ENCODE data around the gene GALNT10. TPM values are rescaled to one million over a fixed set of nuclear protein-coding genes. Genes with fewer than 3 reads are reported as not detected.
A peak's percentile ranks its signal among the peaks of the same experiment; 100 is the strongest.

GALNT10 gene
- total and polyA plus RNA-seq, 9 of the 15 experiments (the other 6 are each of a cell fraction or from before 2014, with no cell fraction given): 4.6 to 37.1 (median 13.3) TPM

- TF ChIP-seq, protein P1, sequence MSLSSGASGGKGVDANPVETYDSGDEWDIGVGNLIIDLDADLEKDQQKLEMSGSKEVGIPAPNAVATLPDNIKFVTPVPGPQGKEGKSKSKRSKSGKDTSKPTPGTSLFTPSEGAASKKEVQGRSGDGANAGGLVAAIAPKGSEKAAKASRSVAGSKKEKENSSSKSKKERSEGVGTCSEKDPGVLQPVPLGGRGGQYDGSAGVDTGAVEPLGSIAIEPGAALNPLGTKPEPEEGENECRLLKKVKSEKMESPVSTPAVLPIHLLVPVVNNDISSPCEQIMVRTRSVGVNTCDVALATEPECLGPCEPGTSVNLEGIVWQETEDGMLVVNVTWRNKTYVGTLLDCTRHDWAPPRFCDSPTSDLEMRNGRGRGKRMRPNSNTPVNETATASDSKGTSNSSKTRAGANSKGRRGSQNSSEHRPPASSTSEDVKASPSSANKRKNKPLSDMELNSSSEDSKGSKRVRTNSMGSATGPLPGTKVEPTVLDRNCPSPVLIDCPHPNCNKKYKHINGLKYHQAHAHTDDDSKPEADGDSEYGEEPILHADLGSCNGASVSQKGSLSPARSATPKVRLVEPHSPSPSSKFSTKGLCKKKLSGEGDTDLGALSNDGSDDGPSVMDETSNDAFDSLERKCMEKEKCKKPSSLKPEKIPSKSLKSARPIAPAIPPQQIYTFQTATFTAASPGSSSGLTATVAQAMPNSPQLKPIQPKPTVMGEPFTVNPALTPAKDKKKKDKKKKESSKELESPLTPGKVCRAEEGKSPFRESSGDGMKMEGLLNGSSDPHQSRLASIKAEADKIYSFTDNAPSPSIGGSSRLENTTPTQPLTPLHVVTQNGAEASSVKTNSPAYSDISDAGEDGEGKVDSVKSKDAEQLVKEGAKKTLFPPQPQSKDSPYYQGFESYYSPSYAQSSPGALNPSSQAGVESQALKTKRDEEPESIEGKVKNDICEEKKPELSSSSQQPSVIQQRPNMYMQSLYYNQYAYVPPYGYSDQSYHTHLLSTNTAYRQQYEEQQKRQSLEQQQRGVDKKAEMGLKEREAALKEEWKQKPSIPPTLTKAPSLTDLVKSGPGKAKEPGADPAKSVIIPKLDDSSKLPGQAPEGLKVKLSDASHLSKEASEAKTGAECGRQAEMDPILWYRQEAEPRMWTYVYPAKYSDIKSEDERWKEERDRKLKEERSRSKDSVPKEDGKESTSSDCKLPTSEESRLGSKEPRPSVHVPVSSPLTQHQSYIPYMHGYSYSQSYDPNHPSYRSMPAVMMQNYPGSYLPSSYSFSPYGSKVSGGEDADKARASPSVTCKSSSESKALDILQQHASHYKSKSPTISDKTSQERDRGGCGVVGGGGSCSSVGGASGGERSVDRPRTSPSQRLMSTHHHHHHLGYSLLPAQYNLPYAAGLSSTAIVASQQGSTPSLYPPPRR (CRISPR knock-in tag; IDR thresholded peaks at IDR 0.05; ENCODE audit: borderline replicate concordance): no peak
- no peak for TF ChIP-seq ZBTB1 (CRISPR knock-in tag; IDR thresholded peaks at IDR 0.05; ENCODE audit: borderline replicate concordance, low read depth)
- TF ChIP-seq, protein P2, sequence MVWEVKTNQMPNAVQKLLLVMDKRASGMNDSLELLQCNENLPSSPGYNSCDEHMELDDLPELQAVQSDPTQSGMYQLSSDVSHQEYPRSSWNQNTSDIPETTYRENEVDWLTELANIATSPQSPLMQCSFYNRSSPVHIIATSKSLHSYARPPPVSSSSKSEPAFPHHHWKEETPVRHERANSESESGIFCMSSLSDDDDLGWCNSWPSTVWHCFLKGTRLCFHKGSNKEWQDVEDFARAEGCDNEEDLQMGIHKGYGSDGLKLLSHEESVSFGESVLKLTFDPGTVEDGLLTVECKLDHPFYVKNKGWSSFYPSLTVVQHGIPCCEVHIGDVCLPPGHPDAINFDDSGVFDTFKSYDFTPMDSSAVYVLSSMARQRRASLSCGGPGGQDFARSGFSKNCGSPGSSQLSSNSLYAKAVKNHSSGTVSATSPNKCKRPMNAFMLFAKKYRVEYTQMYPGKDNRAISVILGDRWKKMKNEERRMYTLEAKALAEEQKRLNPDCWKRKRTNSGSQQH (CRISPR knock-in tag; IDR thresholded peaks at IDR 0.05): 0 out of 2 replicates have a peak, but pooled peaks have one; percentile 62
- peak; percentile 79; the same call in 1 of the 2 replicates for TF ChIP-seq ELF4 (CRISPR knock-in tag; IDR thresholded peaks at IDR 0.05)
- peak in 1 of 2 experiments; percentile 49 for TF ChIP-seq E2F6 (IDR thresholded peaks at IDR 0.05; ENCODE audit: borderline replicate concordance in 1 of 2, extremely low read depth in 1 of 2, insufficient read depth in 1 of 2, insufficient read length in 1 of 2, low read depth in 1 of 2, low read length in 1 of 2, poor library complexity in 1 of 2, severe bottlenecking in 1 of 2)
- TF ChIP-seq RBM25 (IDR thresholded peaks at IDR 0.05; ENCODE audit: low read depth, low read length, severe bottlenecking): peak; percentile 100
- no peak for TF ChIP-seq TFAP4 (CRISPR knock-in tag; IDR thresholded peaks at IDR 0.05; ENCODE audit: borderline replicate concordance)
- no peak for TF ChIP-seq SLC30A9 (CRISPR knock-in tag; IDR thresholded peaks at IDR 0.05)
- TF ChIP-seq RBBP5 (IDR thresholded peaks at IDR 0.05; ENCODE audit: borderline replicate concordance, insufficient read depth, low read length, poor library complexity, severe bottlenecking): peak; percentile 62
- no peak for TF ChIP-seq NR4A1 (CRISPR knock-in tag; IDR thresholded peaks at IDR 0.05)
- no peak for TF ChIP-seq NR4A1 (tag; IDR thresholded peaks at IDR 0.05)
- no peak for TF ChIP-seq FOXA1 (IDR thresholded peaks at IDR 0.05; ENCODE audit: borderline replicate concordance)
- TF ChIP-seq CHD2 (IDR thresholded peaks at IDR 0.05; ENCODE audit: low read depth, low read length): peak; percentile 83
- TF ChIP-seq POLR2A (conservative IDR thresholded peaks at IDR 0.05): peak; percentile 82
- no peak for TF ChIP-seq ZNF124 (CRISPR knock-in tag; IDR thresholded peaks at IDR 0.05)
- no peak for TF ChIP-seq SRSF7 (optimal IDR thresholded peaks at IDR 0.05; ENCODE audit: low read depth, low read length)
- no peak for TF ChIP-seq TCFL5 (CRISPR knock-in tag; conservative IDR thresholded peaks at IDR 0.05)
- TF ChIP-seq NONO (IDR thresholded peaks at IDR 0.05; ENCODE audit: low read depth in 2 of 2, low read length in 1 of 2): peak; percentile 55 to 83
These were observed 255.1 kb downstream of the GALNT10 start, which contains the start of gene SAP30L (continued) for GRCh38 chr5:154445422-154446194.

Data from K562 (cell line).